T-helper 22 cell (primary cell): ENCODE data around the gene SLAMF7.
A peak's percentile ranks its signal among the peaks of the same experiment; 100 is the strongest.

ENCODE experiments used
- DNase-seq: peaks from one replicate; pipeline ENCODE4 v3.0.0-alpha.2; 2020; ENCODE audit warnings: low read depth

Gene SLAMF7

GRCh38 chr1:160745551-160745950 is 6.5 kb downstream of the SLAMF7 start:
- no peak for DNase-seq

- no peak for DNase-seq
Observed at GRCh38 chr1:160746836-160747500, 7.9 kb downstream of the SLAMF7 start.

GRCh38 chr1:160747717-160748116 is 8.7 kb downstream of the SLAMF7 start:
- no peak for DNase-seq

- no peak for DNase-seq
Observed at GRCh38 chr1:160748181-160748877, 9.3 kb downstream of the SLAMF7 start.

- DNase-seq = no peak
Observed at GRCh38 chr1:160748878-160749269, 9.8 kb downstream of the SLAMF7 start.

GRCh38 chr1:160750608-160751007 is 11.6 kb downstream of the SLAMF7 start:
- DNase-seq = no peak

- no peak for DNase-seq
Observed at GRCh38 chr1:160752406-160752805, 13.4 kb downstream of the SLAMF7 start.

- no peak for DNase-seq
Observed at GRCh38 chr1:160752924-160753323, 13.9 kb downstream of the SLAMF7 start.

- no peak for DNase-seq
Observed at GRCh38 chr1:160753594-160753993, 14.5 kb downstream of the SLAMF7 start.

GRCh38 chr1:160755461-160755860 is 16.4 kb downstream of the SLAMF7 start:
- DNase-seq = no peak

GRCh38 chr1:160755911-160756848 is 17.1 kb downstream of the SLAMF7 start:
- DNase-seq = no peak

- DNase-seq = no peak
Observed at GRCh38 chr1:160756849-160757201, 17.8 kb downstream of the SLAMF7 start.

- DNase-seq = no peak
Observed at GRCh38 chr1:160758521-160758920, 19.5 kb downstream of the SLAMF7 start.

GRCh38 chr1:160759740-160760139 is 20.7 kb downstream of the SLAMF7 start:
- no peak for DNase-seq

- no peak for DNase-seq
Observed at GRCh38 chr1:160761046-160761445, 22.0 kb downstream of the SLAMF7 start.

- DNase-seq = no peak
Observed at GRCh38 chr1:160761886-160762285, 22.8 kb downstream of the SLAMF7 start.

- no peak for DNase-seq
Observed at GRCh38 chr1:160763993-160764392, 24.9 kb downstream of the SLAMF7 start.

GRCh38 chr1:160767395-160768294 is 28.6 kb downstream of the SLAMF7 start:
- DNase-seq = no peak

GRCh38 chr1:160768295-160768657 is 29.2 kb downstream of the SLAMF7 start:
- DNase-seq = peak; percentile 62

GRCh38 chr1:160772331-160772730 is 33.3 kb downstream of the SLAMF7 start:
- no peak for DNase-seq

GRCh38 chr1:160773093-160773492 is 34.0 kb downstream of the SLAMF7 start:
- DNase-seq = no peak
